Cardiac muscle cell (in vitro differentiated cells and primary cell): ENCODE data around the gene C19orf47. TPM values are rescaled to one million over a fixed set of nuclear protein-coding genes. Genes with fewer than 3 reads are reported as not detected.

ENCODE experiments used
- DNase-seq, 2 donors: peaks; one replicate each; pipeline versions ENCODE4 v3.0.0 to v3.0.0-alpha.2; 2010 to 2017; ENCODE audit warnings: low read depth in 1 of 2, low spot score in 1 of 2
- H3K27ac ChIP-seq: fragments of 200-600 bp; sonication (generic); 2 replicates; pipeline ENCODE4 v1.5.1; 2016
- H3K27me3 ChIP-seq: fragments of 200-600 bp; sonication (generic); 2 replicates; pipeline ENCODE4 v1.6.0; 2016; ENCODE audit warnings: control low read depth
- H3K36me3 ChIP-seq: fragments of 200-600 bp; sonication (generic); 2 replicates; pipeline ENCODE4 v1.5.1; 2016; ENCODE audit warnings: control low read depth
- H3K4me1 ChIP-seq: fragments of 200-600 bp; sonication (generic); 2 replicates; pipeline ENCODE4 v1.8.1; 2017; ENCODE audit warnings: low read depth, mild to moderate bottlenecking, mixed run types
- H3K4me3 ChIP-seq: fragments of 200-600 bp; sonication (generic); 2 replicates; pipeline ENCODE4 v1.5.1; 2016; ENCODE audit warnings: mild to moderate bottlenecking
- H3K9me3 ChIP-seq: fragments of 200-600 bp; sonication (generic); 2 replicates; pipeline ENCODE4 v1.5.1; 2017; ENCODE audit warnings: low read depth, mild to moderate bottlenecking, control low read depth
- polyA plus RNA-seq: library from polyadenylated mRNA; unstranded; fragments of >200 nt; fragmentation: Nextera tagmentation; extraction: Ambion mirVana; gene quantifications from 2 replicates; pipeline ENCODE4 v1.2.1, GENCODE V29; 2016
- total RNA-seq: library from RNA; depleted of rRNA; stranded (reverse); fragments of >200 nt; gene quantifications from 2 replicates; pipeline ENCODE4 v1.2.3, GENCODE V29; 2016
- TF ChIP-seq, protein P1 (sequence below): IDR thresholded peaks from 2 replicates; pipeline ENCODE4 v1.5.1; 2012; ENCODE audit warnings: low read depth, mild to moderate bottlenecking, low read length

The C19orf47 gene
- total and polyA plus RNA-seq, 2 experiments from 2014 or later: 16.4 to 20.3 TPM

- Histone ChIP-seq H3K27me3 (no peaks in the 10 kb centered on the region), H3K9me3 (no peaks in the 10 kb centered on the region), H3K4me1 (no peaks in the 10 kb centered on the region), H3K27ac (no peak overlapping the region), H3K4me3 (no peak overlapping the region), H3K36me3 (peaks cover 3% of the 10 kb centered on the region)
- TF ChIP-seq, protein P1, sequence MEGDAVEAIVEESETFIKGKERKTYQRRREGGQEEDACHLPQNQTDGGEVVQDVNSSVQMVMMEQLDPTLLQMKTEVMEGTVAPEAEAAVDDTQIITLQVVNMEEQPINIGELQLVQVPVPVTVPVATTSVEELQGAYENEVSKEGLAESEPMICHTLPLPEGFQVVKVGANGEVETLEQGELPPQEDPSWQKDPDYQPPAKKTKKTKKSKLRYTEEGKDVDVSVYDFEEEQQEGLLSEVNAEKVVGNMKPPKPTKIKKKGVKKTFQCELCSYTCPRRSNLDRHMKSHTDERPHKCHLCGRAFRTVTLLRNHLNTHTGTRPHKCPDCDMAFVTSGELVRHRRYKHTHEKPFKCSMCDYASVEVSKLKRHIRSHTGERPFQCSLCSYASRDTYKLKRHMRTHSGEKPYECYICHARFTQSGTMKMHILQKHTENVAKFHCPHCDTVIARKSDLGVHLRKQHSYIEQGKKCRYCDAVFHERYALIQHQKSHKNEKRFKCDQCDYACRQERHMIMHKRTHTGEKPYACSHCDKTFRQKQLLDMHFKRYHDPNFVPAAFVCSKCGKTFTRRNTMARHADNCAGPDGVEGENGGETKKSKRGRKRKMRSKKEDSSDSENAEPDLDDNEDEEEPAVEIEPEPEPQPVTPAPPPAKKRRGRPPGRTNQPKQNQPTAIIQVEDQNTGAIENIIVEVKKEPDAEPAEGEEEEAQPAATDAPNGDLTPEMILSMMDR: no peak
- DNase-seq: no peak
Measured at GRCh38 chr19:40317338-40317737, 30.9 kb downstream of the C19orf47 start.

- Histone ChIP-seq H3K36me3 (no peaks in the 10 kb centered on the region), H3K27ac (peak overlapping the region; percentile 28), H3K4me3 (no peak overlapping the region), H3K4me1 (no peaks in the 10 kb centered on the region), H3K27me3 (no peaks in the 10 kb centered on the region), H3K9me3 (no peaks in the 10 kb centered on the region)
- TF ChIP-seq, protein P1: no peak
- no peak for DNase-seq
Measured at GRCh38 chr19:40315812-40316470, 32.3 kb downstream of the C19orf47 start.

- H3K27ac ChIP-seq: no peak overlapping the region
- TF ChIP-seq, protein P1: no peak
- no peak for DNase-seq
Measured at GRCh38 chr19:40314656-40315055, 33.5 kb downstream of the C19orf47 start.

GRCh38 chr19:40313229-40313983, 34.8 kb downstream of the C19orf47 start:
- Histone ChIP-seq H3K27ac (no peak overlapping the region), H3K27me3 (no peaks in the 10 kb centered on the region), H3K9me3 (no peaks in the 10 kb centered on the region), H3K4me1 (no peaks in the 10 kb centered on the region), H3K36me3 (no peaks in the 10 kb centered on the region), H3K4me3 (no peak overlapping the region)
- no peak for DNase-seq
- TF ChIP-seq, protein P1: no peak

More at GRCh38 chr19:40314656-40315055, 33.5 kb downstream of the C19orf47 start:
- H3K36me3 ChIP-seq: no peaks in the 10 kb centered on the region
- no peak overlapping the region for H3K4me3 ChIP-seq
- H3K9me3 ChIP-seq: no peaks in the 10 kb centered on the region
- no peaks in the 10 kb centered on the region for H3K27me3 ChIP-seq
- no peaks in the 10 kb centered on the region for H3K4me1 ChIP-seq

- TF ChIP-seq, protein P1: no peak
- no peaks in the 10 kb centered on the region for H3K36me3 ChIP-seq
- no peaks in the 10 kb centered on the region for H3K4me1 ChIP-seq
- H3K27me3 ChIP-seq: no peaks in the 10 kb centered on the region
- no peak overlapping the region for H3K4me3 ChIP-seq
- H3K9me3 ChIP-seq: no peaks in the 10 kb centered on the region
- no peak for DNase-seq
- no peak overlapping the region for H3K27ac ChIP-seq
Measured at GRCh38 chr19:40312533-40312932, 35.7 kb downstream of the C19orf47 start.
